DMS153 treated with DMSO at 0.1 percent for 48 hours (cell line): ENCODE measurements around the gene BAIAP3.

Experiments used
- DNase-seq: peaks from one replicate; lab custom pipeline; 2025; ENCODE audit not compliant: unreplicated experiment; lab: John Stamatoyannopoulos, UW

The BAIAP3 gene

DNA sequence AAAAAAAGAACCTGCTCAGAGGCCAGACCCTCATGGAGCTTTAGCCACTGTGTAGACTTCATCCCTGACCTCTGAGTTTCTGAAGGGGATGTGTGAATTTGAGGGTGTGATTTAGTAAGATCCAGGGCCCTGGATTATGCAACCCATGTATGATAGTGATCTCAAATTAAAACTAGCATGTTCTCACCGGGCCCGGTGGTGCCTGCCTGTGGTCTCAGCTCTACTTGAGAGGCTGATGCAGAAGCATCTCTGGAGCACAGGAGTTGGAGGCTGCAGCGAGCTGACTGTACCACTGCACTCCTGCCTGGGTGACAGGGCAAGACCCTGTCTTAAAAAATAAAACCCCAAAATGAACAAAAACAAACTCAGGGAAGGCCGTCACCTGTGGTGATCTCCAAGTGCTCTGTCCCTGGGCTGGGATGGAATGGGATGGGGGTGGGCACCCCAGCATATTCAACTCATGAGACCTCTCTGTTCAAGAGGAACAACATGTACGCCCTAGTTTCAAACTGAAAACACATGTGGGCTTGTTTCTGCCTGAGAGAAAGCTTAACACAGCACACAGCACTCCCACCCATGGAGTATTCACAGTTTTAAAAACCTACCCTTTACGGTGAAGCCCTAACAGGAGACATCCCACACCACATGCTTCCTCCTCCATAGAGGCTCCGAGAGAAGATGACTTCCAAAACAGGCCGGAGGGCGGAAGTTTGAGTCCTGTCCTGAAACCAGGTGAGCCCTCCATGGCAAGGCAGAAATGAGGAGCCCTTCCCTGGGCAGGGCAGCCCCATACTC, 48.4 kb downstream of the BAIAP3 start:
- DNase-seq: no peak

- DNase-seq: no peak
These were observed 50.1 kb downstream of the BAIAP3 start for GRCh38 chr16:1383556-1383955.

GRCh38 chr16:1385232-1385631, 51.8 kb downstream of the BAIAP3 start:
- no peak for DNase-seq

DNA sequence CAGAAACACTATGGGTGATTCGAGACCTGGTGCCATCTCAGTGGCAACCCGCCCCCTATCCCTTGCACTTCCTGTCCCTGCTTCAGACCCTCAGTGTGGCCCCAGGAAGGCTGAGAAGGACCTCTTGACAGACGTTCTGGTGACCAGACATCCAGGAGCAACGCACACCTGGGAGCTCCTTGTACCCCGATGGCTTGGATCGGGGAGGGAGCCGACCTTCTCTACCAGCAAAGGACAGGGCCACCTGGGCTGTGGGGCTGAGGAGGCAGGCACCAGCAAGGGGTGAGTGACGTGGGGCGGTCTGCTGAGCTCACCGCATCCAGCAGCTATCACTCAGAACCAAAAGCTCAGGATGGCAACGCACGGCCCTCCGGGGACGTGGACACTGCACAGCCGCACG, 53.9 kb downstream of the BAIAP3 start:
- DNase-seq: no peak

GRCh38 chr16:1389762-1390161, 56.3 kb downstream of the BAIAP3 start:
- no peak for DNase-seq

- DNase-seq: no peak
These were observed 56.9 kb downstream of the BAIAP3 start for GRCh38 chr16:1390239-1390779.

DNA sequence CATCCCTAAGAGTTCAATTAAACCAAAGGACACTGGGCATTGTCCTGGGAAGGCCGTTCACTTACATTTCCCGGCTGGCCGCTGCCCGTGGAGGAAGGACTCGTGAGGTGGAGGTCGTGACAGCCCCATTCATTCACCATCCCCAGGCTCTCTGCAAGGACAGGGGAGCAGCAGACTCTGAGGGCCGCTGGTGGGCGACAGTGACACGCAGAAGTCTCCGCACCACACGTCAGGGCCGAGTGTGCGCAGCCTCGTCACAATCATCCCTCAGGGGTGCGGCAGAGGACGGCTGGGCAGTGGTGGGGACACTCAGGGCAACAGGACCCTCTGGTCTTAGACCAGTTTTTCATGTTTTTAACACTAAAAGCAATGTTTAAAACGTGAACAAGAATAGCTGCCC, 59.4 kb downstream of the BAIAP3 start:
- DNase-seq: no peak

DNA sequence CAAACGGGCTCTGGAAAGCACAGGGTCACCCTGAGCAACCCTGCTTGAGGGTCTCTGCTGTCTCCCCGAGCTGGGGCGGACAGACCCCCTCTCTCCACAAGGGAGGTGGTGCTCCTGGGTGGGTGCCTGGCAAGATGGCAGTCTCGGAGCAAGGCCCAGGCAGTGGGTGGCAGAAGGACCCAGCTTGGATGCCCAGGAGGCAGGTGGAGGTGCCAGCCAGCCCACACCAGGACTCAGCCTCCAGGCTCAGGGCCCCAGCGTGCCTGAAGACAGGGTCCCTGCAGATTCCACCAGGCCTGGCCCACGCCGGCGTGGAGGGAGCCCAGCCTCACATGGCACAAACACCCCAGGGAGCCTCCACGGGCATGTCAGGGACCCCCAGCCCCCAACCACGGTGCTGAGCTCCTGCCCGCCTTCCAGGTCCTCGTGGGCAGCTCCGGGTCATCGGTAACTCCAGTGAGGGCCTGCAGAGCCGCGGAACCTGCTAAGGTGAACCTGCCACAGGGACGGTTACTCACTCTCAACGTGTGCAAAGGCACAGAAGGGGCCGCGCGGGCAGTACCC, 60.2 kb downstream of the BAIAP3 start:
- DNase-seq: no peak

GRCh38 chr16:1394367-1394951, 61.0 kb downstream of the BAIAP3 start:
- no peak for DNase-seq

DNA sequence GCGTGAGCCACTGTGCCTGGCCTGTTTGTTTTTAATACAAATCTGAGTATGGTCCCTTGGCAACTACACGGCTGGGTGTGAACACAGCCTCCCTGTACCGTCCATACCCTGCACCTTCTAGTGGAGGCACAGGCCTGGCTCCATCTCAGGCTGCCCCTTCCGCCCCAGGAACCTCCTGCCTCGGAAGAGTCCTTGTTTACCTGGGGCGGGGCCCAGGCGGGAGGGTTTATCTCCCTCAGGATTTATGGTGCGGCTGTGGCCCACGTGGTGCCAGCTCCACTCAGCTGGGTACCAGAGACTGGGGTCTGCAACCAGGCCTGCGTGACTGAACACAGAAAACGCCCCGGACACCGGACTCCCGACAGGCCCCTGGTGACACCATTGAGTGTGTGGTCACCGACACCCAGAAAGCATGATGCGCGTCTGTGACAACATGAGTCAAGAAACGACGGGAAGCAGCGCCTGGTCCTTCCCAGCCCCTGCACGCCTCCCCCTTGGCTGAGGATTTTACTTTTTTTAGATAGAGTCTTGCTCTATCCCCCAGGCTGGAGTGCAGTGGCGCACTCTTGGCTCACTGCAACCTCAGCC, 62.1 kb downstream of the BAIAP3 start:
- no peak for DNase-seq

DNA sequence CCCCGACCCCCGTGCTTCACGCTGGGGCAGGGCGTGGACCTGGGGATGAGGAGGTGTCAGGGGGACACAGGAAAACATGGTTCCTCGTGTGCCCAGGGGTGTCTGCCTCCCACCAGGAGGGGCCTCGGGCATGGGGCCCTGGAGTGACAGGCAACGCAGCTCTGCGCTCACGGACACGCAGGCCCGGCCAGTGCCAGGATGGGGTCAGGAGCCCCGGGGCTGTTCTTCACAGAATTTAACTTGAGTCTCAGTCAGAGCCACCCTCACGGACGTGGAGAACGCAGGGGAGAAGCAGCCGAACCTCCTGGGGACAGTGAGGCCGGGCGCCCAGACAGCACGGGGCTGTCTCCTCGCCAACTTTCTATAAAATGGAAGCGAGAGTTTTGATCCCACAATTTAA, 64.3 kb downstream of the BAIAP3 start:
- DNase-seq: no peak

DNA sequence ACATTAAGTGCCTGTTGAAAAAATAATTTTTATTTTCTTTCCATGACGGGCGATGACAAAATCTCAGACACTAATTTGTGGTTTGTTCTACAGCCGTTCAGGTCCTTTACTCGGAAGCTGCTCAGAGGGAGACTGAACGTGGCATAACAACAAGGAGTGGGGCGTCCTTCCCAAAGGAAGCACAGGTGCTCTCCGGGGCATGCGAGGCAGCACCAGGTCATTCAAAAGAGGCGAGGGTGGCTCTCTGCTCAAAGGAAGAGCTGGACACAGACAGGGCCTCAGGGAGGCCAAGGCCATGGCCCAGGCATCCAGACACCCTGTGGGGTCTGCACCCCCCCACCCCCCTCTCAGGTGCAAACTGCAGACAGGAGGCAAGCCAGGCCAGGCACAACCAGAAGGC, 64.9 kb downstream of the BAIAP3 start:
- DNase-seq: no peak
